ENCODE measurements around the gene HID1. TPM values are rescaled to one million over a fixed set of nuclear protein-coding genes. Genes with fewer than 3 reads are reported as not detected.

Gene HID1
- total and polyA plus RNA-seq, 9 of the 15 experiments (the other 6 are each of a cell fraction or from before 2014, with no cell fraction given), result 0.14 to 2.1 (median 0.54) TPM; not detected in 2

DNA sequence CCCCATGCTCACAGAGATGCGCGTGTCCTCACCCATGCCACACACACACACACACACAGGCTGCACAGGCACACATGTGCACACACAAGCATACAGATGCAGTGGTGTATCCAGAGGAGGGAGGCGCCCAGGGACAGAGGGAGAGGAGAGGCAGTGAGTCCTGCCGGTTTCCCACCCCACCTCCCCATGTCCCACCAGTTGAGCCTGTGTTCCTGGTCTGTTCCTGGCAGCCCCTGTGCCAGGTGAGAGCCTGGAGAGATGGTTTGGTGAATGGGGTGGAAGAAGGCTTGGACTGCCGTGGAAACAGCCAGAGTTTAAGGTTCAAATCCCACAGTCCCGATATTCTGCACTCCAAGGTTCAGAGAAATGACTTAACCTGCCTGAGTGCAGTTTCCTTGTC is 68.9 kb downstream of the HID1 start:
- BruUV-seq (replicated peaks), result no TSS peak
- intact Hi-C loops (cut with micrococcal nuclease) (no loop called here), in situ Hi-C loops (cut with MboI) (no loop called here)
- H3K36me3 ChIP-seq (ENCODE audit: control insufficient read depth, insufficient read depth, low read length), result no peaks in the 10 kb centered on the region
- WGBS (ENCODE audit: insufficient coverage, low coverage, missing lambda C conversion rate), result 9% methylated on average over 6 of the region's 6 CpGs
- no peaks in the 10 kb centered on the region for H3K9me1 ChIP-seq (ENCODE audit: control insufficient read depth, insufficient read depth, low read length)
- peaks cover 14 to 32% of the 10 kb centered on the region in 2 experiments; a peak in 4 of 5 replicates for H3K27me3 ChIP-seq (ENCODE audit: control insufficient read depth in 2 of 2, insufficient read depth in 2 of 2, low read length in 2 of 2)
- H3K9ac ChIP-seq (ENCODE audit: insufficient read depth in 1 of 2, low read depth in 2 of 2, low read length in 2 of 2), result no peak overlapping the region
- CTCF ChIA-PET (ENCODE audit: low intra/inter-chr PET ratio), result interaction anchor here (0.6 kb wide), 1 partner anchor 16 kb away, joined by 4 read pairs; no protein-coding TSS in a partner anchor
- ATAC-seq (no peak; the same call in 1 of the 3 replicates), FAIRE-seq (no peak), DNase-seq (ENCODE audit: extremely low read depth in 1 of 4, low spot score in 3 of 4) (no peak)
- POLR2A ChIA-PET, result no interaction called here
- H3K9me3 ChIP-seq (replicated peaks; ENCODE audit: control insufficient read depth, insufficient read depth, low read depth, low read length), result no peaks in the 10 kb centered on the region
- H3K4me3 ChIP-seq, result no peak overlapping the region
- TF ChIP-seq, protein P1, sequence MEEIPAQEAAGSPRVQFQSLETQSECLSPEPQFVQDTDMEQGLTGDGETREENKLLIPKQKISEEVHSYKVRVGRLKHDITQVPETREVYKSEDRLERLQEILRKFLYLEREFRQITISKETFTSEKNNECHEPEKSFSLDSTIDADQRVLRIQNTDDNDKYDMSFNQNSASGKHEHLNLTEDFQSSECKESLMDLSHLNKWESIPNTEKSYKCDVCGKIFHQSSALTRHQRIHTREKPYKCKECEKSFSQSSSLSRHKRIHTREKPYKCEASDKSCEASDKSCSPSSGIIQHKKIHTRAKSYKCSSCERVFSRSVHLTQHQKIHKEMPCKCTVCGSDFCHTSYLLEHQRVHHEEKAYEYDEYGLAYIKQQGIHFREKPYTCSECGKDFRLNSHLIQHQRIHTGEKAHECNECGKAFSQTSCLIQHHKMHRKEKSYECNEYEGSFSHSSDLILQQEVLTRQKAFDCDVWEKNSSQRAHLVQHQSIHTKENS (CRISPR knock-in tag; IDR thresholded peaks at IDR 0.05), result no peak
- TF ChIP-seq IFI16 (CRISPR knock-in tag; IDR thresholded peaks at IDR 0.05) (no peak), IRF1 (CRISPR knock-in tag; IDR thresholded peaks at IDR 0.05; ENCODE audit: borderline replicate concordance) (no peak), TAF1 (IDR thresholded peaks at IDR 0.05; ENCODE audit: control insufficient read depth, extremely low read depth, insufficient read depth, low read length, severe bottlenecking) (no peak), RBBP5 (IDR thresholded peaks at IDR 0.05; ENCODE audit: borderline replicate concordance, insufficient read depth, low read length, poor library complexity, severe bottlenecking) (no peak), HMG20B (CRISPR knock-in tag; IDR thresholded peaks at IDR 0.05) (no peak), RBM25 (IDR thresholded peaks at IDR 0.05; ENCODE audit: low read depth, low read length, severe bottlenecking) (no peak), ZNF57 (CRISPR knock-in tag; IDR thresholded peaks at IDR 0.05) (no peak), HOMEZ (CRISPR knock-in tag; IDR thresholded peaks at IDR 0.05) (no peak), HNRNPUL1 (IDR thresholded peaks at IDR 0.05; ENCODE audit: low read length) (no peak), HNRNPLL (IDR thresholded peaks at IDR 0.05; ENCODE audit: low read depth, low read length, poor library complexity, severe bottlenecking) (no peak), CBFA2T2 (conservative IDR thresholded peaks at IDR 0.05) (no peak)
- TF ChIP-seq, protein P2, sequence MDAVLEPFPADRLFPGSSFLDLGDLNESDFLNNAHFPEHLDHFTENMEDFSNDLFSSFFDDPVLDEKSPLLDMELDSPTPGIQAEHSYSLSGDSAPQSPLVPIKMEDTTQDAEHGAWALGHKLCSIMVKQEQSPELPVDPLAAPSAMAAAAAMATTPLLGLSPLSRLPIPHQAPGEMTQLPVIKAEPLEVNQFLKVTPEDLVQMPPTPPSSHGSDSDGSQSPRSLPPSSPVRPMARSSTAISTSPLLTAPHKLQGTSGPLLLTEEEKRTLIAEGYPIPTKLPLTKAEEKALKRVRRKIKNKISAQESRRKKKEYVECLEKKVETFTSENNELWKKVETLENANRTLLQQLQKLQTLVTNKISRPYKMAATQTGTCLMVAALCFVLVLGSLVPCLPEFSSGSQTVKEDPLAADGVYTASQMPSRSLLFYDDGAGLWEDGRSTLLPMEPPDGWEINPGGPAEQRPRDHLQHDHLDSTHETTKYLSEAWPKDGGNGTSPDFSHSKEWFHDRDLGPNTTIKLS (IDR thresholded peaks at IDR 0.05; ENCODE audit: borderline replicate concordance, low read depth), result no peak
- no peak overlapping the region for H3K4me2 ChIP-seq (ENCODE audit: insufficient read depth, low read length)
- H3K27ac ChIP-seq (ENCODE audit: extremely low read depth, low read depth, low read length), result no peak overlapping the region
- no peaks in the 10 kb centered on the region for H4K20me1 ChIP-seq (replicated peaks; ENCODE audit: control insufficient read depth, insufficient read depth, low read length)
- no peak overlapping the region for H2AFZ ChIP-seq (ENCODE audit: low read depth, low read length)
- H3K79me2 ChIP-seq (ENCODE audit: control insufficient read depth, insufficient read depth, low read length), result no peaks in the 10 kb centered on the region
- H3K4me1 ChIP-seq (replicated peaks in 1 of 2; ENCODE audit: control insufficient read depth in 2 of 2, insufficient read depth in 2 of 2, low read length in 2 of 2), result no peaks in the 10 kb centered on the region; a peak in 1 of 5 replicates
